GM12878 (cell line): Measurements from ENCODE around the gene CD86. TPM values are rescaled to one million over a fixed set of nuclear protein-coding genes. Genes with fewer than 3 reads are reported as not detected.

Experiments used
- ATAC-seq: fragments of 200-7000 bp; cut with Tn5 transposase; 3 replicates; pipeline ENCODE4 v1.9.1; 2020; ENCODE audit warnings: mild to moderate bottlenecking, moderate library complexity
- BruUV-seq: library from RNA; stranded (reverse); fragments of 400-500 nt; replicated peaks from 2 replicates; lab custom pipeline; 2021; lab: Mats Ljungman, UMichigan
- CTCF ChIA-PET: fragments of 300-600 bp; sonication (Branson Sonifier 250); formaldehyde crosslinking; extraction: SDS; loops from one replicate; lab custom pipeline; 2021; ENCODE audit warnings: inconsistent platforms; lab: Yijun Ruan, JAX
- POLR2A ChIA-PET: fragments of 350-600 bp; formaldehyde crosslinking; extraction: SDS; loops from one replicate; lab custom pipeline; 2021; ENCODE audit warnings: inconsistent platforms; lab: Charles Lee
- RAD21 ChIA-PET: fragments of 300-600 bp; sonication (Branson Sonifier 250); formaldehyde crosslinking; loops from one replicate; lab custom pipeline; 2023; ENCODE audit warnings: antibody characterized with exemption; ENCODE audit not compliant: unreplicated experiment; lab: Charles Lee
- SMC1A ChIA-PET: fragments of 300-600 bp; sonication (Branson Sonifier 250); formaldehyde crosslinking; loops from one replicate; lab custom pipeline; 2023; ENCODE audit not compliant: unreplicated experiment, uncharacterized antibody; lab: Charles Lee
- DNase-seq: peaks from one replicate; pipeline ENCODE4 v3.0.0-alpha.2; 2011; ENCODE audit warnings: low read depth, low spot score
- FAIRE-seq: peaks from 3 replicates; lab custom pipeline; 2011; peaks lifted over from hg19 to GRCh38; lab: Jason Lieb, UNC
- H2AFZ ChIP-seq: 2 replicates; pipeline ENCODE4 v1.6.0; 2011; ENCODE audit warnings: low read depth, low read length, control low read depth; ENCODE audit not compliant: control insufficient read depth
- H3K27ac ChIP-seq: 2 replicates; pipeline ENCODE4 v1.5.1; 2011; ENCODE audit warnings: control low read depth; ENCODE audit not compliant: control insufficient read depth, insufficient read depth
- H3K27me3 ChIP-seq, 2 experiments: replicated peaks in 1 of 2; 2 replicates each; pipeline versions ENCODE4 v1.6.0 to v1.6.1; 2011; ENCODE audit warnings: low read length in 1 of 2; ENCODE audit not compliant: control insufficient read depth in 2 of 2, insufficient read depth in 2 of 2
- H3K36me3 ChIP-seq, 2 experiments: 2 replicates each; pipeline ENCODE4 v1.5.1; 2011; ENCODE audit warnings: low read length in 1 of 2; ENCODE audit not compliant: control insufficient read depth in 2 of 2, insufficient read depth in 2 of 2
- H3K4me1 ChIP-seq: 2 replicates; pipeline ENCODE4 v1.6.1; 2011; ENCODE audit warnings: mild to moderate bottlenecking, low read length, moderate library complexity, mixed read lengths; ENCODE audit not compliant: control insufficient read depth, insufficient read depth
- H3K4me2 ChIP-seq: 2 replicates; pipeline ENCODE4 v1.6.0; 2011; ENCODE audit warnings: control low read depth; ENCODE audit not compliant: control insufficient read depth, insufficient read depth
- H3K4me3 ChIP-seq: fragments of 200-600 bp; sonication (generic); 2 replicates; pipeline ENCODE4 v1.5.1; 2016
- H3K79me2 ChIP-seq: 2 replicates; pipeline ENCODE4 v1.6.0; 2011; ENCODE audit warnings: low read length; ENCODE audit not compliant: control insufficient read depth, insufficient read depth
- H3K9ac ChIP-seq: 2 replicates; pipeline ENCODE4 v1.8.0; 2011; ENCODE audit warnings: low read length, control low read depth, mixed read lengths; ENCODE audit not compliant: control insufficient read depth, insufficient read depth
- H3K9me3 ChIP-seq: replicated peaks from 3 replicates; pipeline ENCODE4 v1.5.1; 2011; ENCODE audit warnings: mild to moderate bottlenecking, low read length; ENCODE audit not compliant: control insufficient read depth, insufficient read depth
- H4K20me1 ChIP-seq: 2 replicates; pipeline ENCODE4 v1.6.0; 2011; ENCODE audit not compliant: control insufficient read depth, insufficient read depth
- BCL11A ChIP-seq: IDR thresholded peaks from 2 replicates; pipeline ENCODE4 v1.6.1; 2011; ENCODE audit warnings: low read depth, low read length
- BHLHE40 ChIP-seq, 2 experiments: fragments of 450-650 bp in 1 of 2; IDR thresholded peaks; 2 replicates each; pipeline ENCODE4 v1.6.1; 2011 to 2017; ENCODE audit warnings: low read depth in 2 of 2, borderline replicate concordance in 1 of 2, improper control_type of control experiment in 1 of 2, low read length in 1 of 2, mild to moderate bottlenecking in 1 of 2
- BMI1 ChIP-seq: fragments of 450-650 bp; IDR thresholded peaks from 2 replicates; pipeline ENCODE4 v1.6.1; 2016; ENCODE audit warnings: mild to moderate bottlenecking, moderate library complexity, borderline replicate concordance
- HDAC6 ChIP-seq: fragments of 200-600 bp; sonication (generic); IDR thresholded peaks from one replicate; pipeline ENCODE4 v1.8.0; 2017; ENCODE audit warnings: antibody characterized with exemption; ENCODE audit not compliant: unreplicated experiment
- MYB ChIP-seq: fragments of 150-350 bp; IDR thresholded peaks from 2 replicates; pipeline ENCODE4 v1.6.1; 2014; ENCODE audit warnings: mild to moderate bottlenecking, low read depth, low read length, borderline replicate concordance
- NFYA ChIP-seq: IDR thresholded peaks from 2 replicates; pipeline ENCODE4 v1.6.1; 2011; ENCODE audit warnings: low read depth, mild to moderate bottlenecking, low read length, improper control_type of control experiment, borderline replicate concordance
- RB1 ChIP-seq: fragments of 450-650 bp; formaldehyde crosslinking; IDR thresholded peaks from 2 replicates; pipeline ENCODE4 v1.6.1; 2017; ENCODE audit warnings: mild to moderate bottlenecking, borderline replicate concordance
- RELA ChIP-seq: fragments of 450-650 bp; IDR thresholded peaks from 2 replicates; pipeline ENCODE4 v1.8.0; 2014; ENCODE audit warnings: borderline replicate concordance; ENCODE audit not compliant: partially characterized antibody
- REST ChIP-seq: IDR thresholded peaks from 2 replicates; pipeline ENCODE4 v1.6.1; 2012; ENCODE audit warnings: mild to moderate bottlenecking, low read depth, low read length
- SRF ChIP-seq, 2 experiments: IDR thresholded peaks; 2 replicates each; pipeline ENCODE4 v1.6.1; 2011; ENCODE audit warnings: low read depth in 2 of 2, low read length in 2 of 2, mild to moderate bottlenecking in 1 of 2, moderate library complexity in 1 of 2
- ZBTB11 ChIP-seq: fragments of 450-650 bp; formaldehyde crosslinking; IDR thresholded peaks from 2 replicates; pipeline ENCODE4 v1.5.0; 2022; ENCODE audit warnings: mild to moderate bottlenecking, missing genetic modification characterization
- ZNF207 ChIP-seq: fragments of 450-650 bp; IDR thresholded peaks from 2 replicates; pipeline ENCODE4 v1.6.1; 2014; ENCODE audit warnings: antibody characterized with exemption, mild to moderate bottlenecking, borderline replicate concordance
- WGBS: methylation state at CpG from one replicate; pipeline ENCODE4 v1.1.6; 2016; ENCODE audit warnings: low lambda C conversion rate; ENCODE audit not compliant: insufficient replicate concordance, insufficient coverage; ENCODE audit errors: missing lambda C conversion rate; 5-methylcytosine and 5-hydroxymethylcytosine counted together
- in situ Hi-C: fragments of 300-500 bp; cut with MboI; formaldehyde crosslinking; loops from 9 replicates; pipeline ENCODE4 v1.14.3; 2018; ENCODE audit warnings: mixed read lengths
- intact Hi-C: fragments of 100-400 bp; cut with micrococcal nuclease; formaldehyde crosslinking; loops from one replicate; pipeline ENCODE4 v1.14.2; 2022; ENCODE audit not compliant: unreplicated experiment
- polyA plus RNA-seq, 11 experiments: library from polyadenylated mRNA; depleted of rRNA in 4 of 11; unstranded in 6 of 11; stranded (reverse) in 5 of 11; fragments of >200 nt; fragmentation: Nextera tagmentation in 4 of 11; fragmentation: Illumina TruSeq in 1 of 11; extraction: Ambion mirVana in 4 of 11; extraction: Trizol in 1 of 11; gene quantifications; 1 replicate in 1 of 11; 2 replicates in 10 of 11; pipeline versions ENCODE4 v1.2.1 to v1.2.3, GENCODE V29; 2011 to 2016; ENCODE audit warnings: inconsistent platforms in 2 of 11, missing spikeins in 2 of 11, low read depth in 1 of 11
- total RNA-seq, 4 experiments: library from RNA; depleted of rRNA in 3 of 4; stranded (reverse); fragments of >200 nt in 3 of 4; fragmentation: Illumina TruSeq in 1 of 4; extraction: Trizol in 1 of 4; gene quantifications; 2 replicates each; pipeline versions ENCODE4 v1.2.1 to v1.2.3, GENCODE V29; 2013 to 2021
- TF ChIP-seq, protein P1 (sequence below): fragments of 450-650 bp; IDR thresholded peaks from 2 replicates; pipeline ENCODE4 v1.6.1; 2018; ENCODE audit warnings: mild to moderate bottlenecking, low read depth, moderate library complexity; ENCODE audit not compliant: partially characterized antibody

Gene CD86
- total and polyA plus RNA-seq, 10 of the 15 experiments (the other 5 are each of a cell fraction or from before 2014, with no cell fraction given) = 40.9 to 100 (median 55.5) TPM

DNA sequence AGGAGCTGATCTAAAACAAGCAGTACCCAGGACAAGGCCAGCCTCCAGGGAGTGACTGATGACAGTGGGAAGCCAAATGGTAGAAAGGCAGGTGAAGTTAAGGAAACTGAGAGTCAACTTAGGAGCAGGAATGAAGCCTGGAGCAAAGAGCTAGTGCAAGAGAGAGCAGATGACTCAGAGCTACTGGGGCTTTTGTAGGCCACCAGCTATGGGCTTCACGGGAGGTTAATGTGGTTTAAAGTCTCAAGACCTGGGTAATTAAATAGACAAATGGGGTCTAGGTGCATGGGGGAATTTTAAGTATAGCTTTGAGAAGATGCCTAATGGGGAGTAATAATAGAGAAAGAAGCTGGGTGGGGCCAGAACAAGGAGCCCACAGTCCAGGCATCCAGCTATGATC, 3.1 kb downstream of the CD86 start:
- H4K20me1 ChIP-seq = no peaks in the 10 kb centered on the region
- no peak for DNase-seq
- peak overlapping the region; percentile 26; the same call in 1 of the 2 replicates for H3K4me3 ChIP-seq
- 0% methylated on average over 1 of the region's 1 CpG for WGBS
- H3K4me2 ChIP-seq = peak overlapping the region; percentile 62; the same call in 1 of the 2 replicates
- ATAC-seq = peak; percentile 67
- peaks cover 2% of the 10 kb centered on the region; the same call in 2 of the 3 replicates for H3K9me3 ChIP-seq
- CTCF ChIA-PET = interaction anchor here (0.7 to 2.0 kb wide), 14 partner anchors 9 to 623 kb away, joined by 3 to 10 read pairs (median 3); no protein-coding TSS in a partner anchor
- no peak for FAIRE-seq
- intact Hi-C loops = loop anchor here (5.0 kb wide), 2 partner anchors 46 to 61 kb away; no protein-coding TSS in a partner anchor
- peaks cover 79% of the 10 kb centered on the region for H3K79me2 ChIP-seq
- POLR2A ChIA-PET = interaction anchor here (0.7 to 2.1 kb wide), 12 partner anchors 16 to 79 kb away, joined by 3 to 17 read pairs (median 4); no protein-coding TSS in a partner anchor
- RAD21 ChIA-PET = interaction anchor here (0.7 to 5.0 kb wide), 20 partner anchors 9 to 228 kb away, joined by 3 to 35 read pairs (median 6); no protein-coding TSS in a partner anchor
- peak overlapping the region; percentile 33; the same call in 1 of the 2 replicates for H3K27ac ChIP-seq
- SMC1A ChIA-PET = interaction anchor here (0.6 to 22.2 kb wide), 20 partner anchors 7 to 201 kb away, joined by 3 to 394 read pairs (median 6); no protein-coding TSS in a partner anchor
- H2AFZ ChIP-seq = no peak overlapping the region
- in situ Hi-C loops = no loop called here
- peaks cover 14% of the 10 kb centered on the region for H3K4me1 ChIP-seq
- no TSS peak for BruUV-seq
- H3K9ac ChIP-seq = no peak overlapping the region
- H3K36me3 ChIP-seq = peaks cover 5 to 22% of the 10 kb centered on the region in 2 experiments
- H3K27me3 ChIP-seq = no peaks in the 10 kb centered on the region
- TF ChIP-seq REST (no peak), ZNF207 (no peak), HDAC6 (no peak), RELA (no peak), SRF (IDR thresholded peaks at IDR 0.05; ENCODE audit: low read depth in 2 of 2, low read length in 2 of 2) (no peak), MYB (no peak), BHLHE40 (IDR thresholded peaks at IDR 0.05; ENCODE audit: borderline replicate concordance in 1 of 2, low read depth in 2 of 2, low read length in 1 of 2) (peak in 1 of 2 experiments; percentile 62; a peak in 2 of 4 replicates), NFYA (no peak), BMI1 (no peak), RB1 (no peak), BCL11A (peak; percentile 75; the same call in 1 of the 2 replicates), ZBTB11 (CRISPR knock-in tag) (no peak)
- TF ChIP-seq, protein P1, sequence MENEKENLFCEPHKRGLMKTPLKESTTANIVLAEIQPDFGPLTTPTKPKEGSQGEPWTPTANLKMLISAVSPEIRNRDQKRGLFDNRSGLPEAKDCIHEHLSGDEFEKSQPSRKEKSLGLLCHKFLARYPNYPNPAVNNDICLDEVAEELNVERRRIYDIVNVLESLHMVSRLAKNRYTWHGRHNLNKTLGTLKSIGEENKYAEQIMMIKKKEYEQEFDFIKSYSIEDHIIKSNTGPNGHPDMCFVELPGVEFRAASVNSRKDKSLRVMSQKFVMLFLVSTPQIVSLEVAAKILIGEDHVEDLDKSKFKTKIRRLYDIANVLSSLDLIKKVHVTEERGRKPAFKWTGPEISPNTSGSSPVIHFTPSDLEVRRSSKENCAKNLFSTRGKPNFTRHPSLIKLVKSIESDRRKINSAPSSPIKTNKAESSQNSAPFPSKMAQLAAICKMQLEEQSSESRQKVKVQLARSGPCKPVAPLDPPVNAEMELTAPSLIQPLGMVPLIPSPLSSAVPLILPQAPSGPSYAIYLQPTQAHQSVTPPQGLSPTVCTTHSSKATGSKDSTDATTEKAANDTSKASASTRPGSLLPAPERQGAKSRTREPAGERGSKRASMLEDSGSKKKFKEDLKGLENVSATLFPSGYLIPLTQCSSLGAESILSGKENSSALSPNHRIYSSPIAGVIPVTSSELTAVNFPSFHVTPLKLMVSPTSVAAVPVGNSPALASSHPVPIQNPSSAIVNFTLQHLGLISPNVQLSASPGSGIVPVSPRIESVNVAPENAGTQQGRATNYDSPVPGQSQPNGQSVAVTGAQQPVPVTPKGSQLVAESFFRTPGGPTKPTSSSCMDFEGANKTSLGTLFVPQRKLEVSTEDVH = no peak
